ENCODE measurements around the gene AKT2. TPM values are rescaled to one million over a fixed set of nuclear protein-coding genes. Genes with fewer than 3 reads are reported as not detected.
"Not testable (repeated sequence)": the region's sequence is repeated elsewhere in the genome, so short reads cannot be mapped to it uniquely, and the experiment has no call there.

Gene AKT2
- total and polyA plus RNA-seq, 2 of the 8 experiments (the other 6 are each of a cell fraction or from before 2014, with no cell fraction given): 151 to 183 TPM

- H3K9ac ChIP-seq (replicated peaks in 1 of 4; ENCODE audit: extremely low read depth in 1 of 4, low read depth in 3 of 4, low read length in 3 of 4); H2BK15ac ChIP-seq (ENCODE audit: low read length); H3K4ac ChIP-seq (replicated peaks; ENCODE audit: insufficient read length, low read depth, low read length); H3K56ac ChIP-seq (replicated peaks; ENCODE audit: insufficient read length, low read depth, low read length); H3K27me3 ChIP-seq (replicated peaks in 1 of 4; ENCODE audit: control insufficient read depth in 3 of 4, extremely low read depth in 1 of 4, insufficient read depth in 3 of 4, low read length in 3 of 4); POLR2A ChIA-PET (ENCODE audit: partially characterized antibody); DNase-seq (ENCODE audit: low read depth in 1 of 2, low spot score in 2 of 2); H3K18ac ChIP-seq (ENCODE audit: extremely low read depth, low read length); H3K79me1 ChIP-seq (ENCODE audit: low read depth, low read length); FAIRE-seq; H3K23ac ChIP-seq (ENCODE audit: insufficient read length); H2BK120ac ChIP-seq (replicated peaks; ENCODE audit: low read depth, low read length); H3K4me3 ChIP-seq (ENCODE audit: extremely low read depth in 1 of 4, insufficient read depth in 2 of 4, low read depth in 3 of 4, low read length in 4 of 4); H2BK5ac ChIP-seq (ENCODE audit: low read depth, low read length); H3K14ac ChIP-seq (ENCODE audit: insufficient read length); H2BK12ac ChIP-seq (ENCODE audit: low read depth, low read length); H2BK20ac ChIP-seq (ENCODE audit: low read length); H3K27ac ChIP-seq (ENCODE audit: low read depth, low read length); H4K20me1 ChIP-seq (replicated peaks in 1 of 2; ENCODE audit: control insufficient read depth in 1 of 2, insufficient read depth in 2 of 2, low read length in 2 of 2); H2AK5ac ChIP-seq (ENCODE audit: low read depth, low read length); H3K4me1 ChIP-seq (replicated peaks in 1 of 4; ENCODE audit: control insufficient read depth in 3 of 4, insufficient read depth in 4 of 4, low read length in 3 of 4); H2AFZ ChIP-seq (ENCODE audit: low read length); H3K23me2 ChIP-seq (ENCODE audit: low read depth, low read length); H4K5ac ChIP-seq (ENCODE audit: insufficient read length, low read depth, low read length); H3K4me2 ChIP-seq (ENCODE audit: insufficient read depth in 1 of 2, low read depth in 2 of 2, low read length in 2 of 2); H3K79me2 ChIP-seq (ENCODE audit: control insufficient read depth in 1 of 2, insufficient read depth in 2 of 2, low read length in 2 of 2); H4K8ac ChIP-seq (ENCODE audit: extremely low read depth, insufficient read depth, low read length); H4K91ac ChIP-seq (replicated peaks; ENCODE audit: insufficient read length, low read length); H3K9me3 ChIP-seq (ENCODE audit: insufficient read depth in 2 of 2, low read depth in 1 of 2, low read length in 1 of 2): not testable (repeated sequence)
- H3K36me3 ChIP-seq (ENCODE audit: control insufficient read depth in 2 of 4, insufficient read depth in 4 of 4, low read length in 3 of 4): peaks cover 0 to 17% (median 9%) of the 10 kb centered on the region in 4 experiments; a peak in 7 of 8 replicates
- CTCF ChIA-PET (ENCODE audit: partially characterized antibody): interaction anchor here (1.2 to 1.8 kb wide), 2 partner anchors 15 to 216 kb away, joined by 3 read pairs; partner anchors contain the start of gene C19orf47
- 89% methylated on average over 6 of the region's 6 CpGs; no CpG with 5 or more reads in 1 of the 2 experiments for WGBS, 2 experiments (ENCODE audit: extremely low coverage in 1 of 2, insufficient coverage in 1 of 2, insufficient read length in 1 of 2, insufficient replicate concordance in 2 of 2, low coverage in 1 of 2, low lambda C conversion rate in 2 of 2, missing lambda C conversion rate in 1 of 2)
These were observed 47.9 kb upstream of the AKT2 start for GRCh38 chr19:40333083-40333482.

All from H1 (cell line).